ENCODE data around the gene HKDC1.

The HKDC1 gene

GRCh38 chr10:69240455-69240854 is 20.3 kb downstream of the HKDC1 start:
- Histone ChIP-seq H3K4me3 (ENCODE audit: low read depth in 1 of 2, low read length in 2 of 2) (no peak overlapping the region), H3K9ac (ENCODE audit: low read depth in 1 of 2, low read length in 2 of 2) (no peak overlapping the region), H3K27ac (ENCODE audit: low read depth, low read length) (no peak overlapping the region), H3K27me3 (ENCODE audit: control insufficient read depth in 1 of 2, insufficient read depth in 2 of 2, low read length in 2 of 2) (no peaks in the 10 kb centered on the region), H3K4me1 (ENCODE audit: control insufficient read depth in 1 of 2, insufficient read depth in 2 of 2, low read length in 2 of 2) (peaks cover 0 to 4% of the 10 kb centered on the region in 2 donors), H3K9me3 (ENCODE audit: control insufficient read depth in 1 of 2, low read length in 2 of 2) (no peaks in the 10 kb centered on the region), H3K36me3 (ENCODE audit: control insufficient read depth in 1 of 2, insufficient read depth in 2 of 2, low read length in 2 of 2) (peaks cover 14 to 48% of the 10 kb centered on the region in 2 donors)

- peaks cover 0 to 4% of the 10 kb centered on the region in 2 donors for H3K4me1 ChIP-seq (ENCODE audit: control insufficient read depth in 1 of 2, insufficient read depth in 2 of 2, low read length in 2 of 2)
- peaks cover 14 to 54% of the 10 kb centered on the region in 2 donors for H3K36me3 ChIP-seq (ENCODE audit: control insufficient read depth in 1 of 2, insufficient read depth in 2 of 2, low read length in 2 of 2)
- H3K9ac ChIP-seq (ENCODE audit: low read depth in 1 of 2, low read length in 2 of 2): no peak overlapping the region
- no peaks in the 10 kb centered on the region for H3K9me3 ChIP-seq (ENCODE audit: control insufficient read depth in 1 of 2, low read length in 2 of 2)
- H3K27ac ChIP-seq (ENCODE audit: low read depth, low read length): no peak overlapping the region
- H3K27me3 ChIP-seq (ENCODE audit: control insufficient read depth in 1 of 2, insufficient read depth in 2 of 2, low read length in 2 of 2): no peaks in the 10 kb centered on the region
- no peak overlapping the region for H3K4me3 ChIP-seq (ENCODE audit: low read depth in 1 of 2, low read length in 2 of 2)
Measured at GRCh38 chr10:69241575-69241974, 21.4 kb downstream of the HKDC1 start.

GRCh38 chr10:69242040-69242851 is 22.1 kb downstream of the HKDC1 start:
- H3K9me3 ChIP-seq (ENCODE audit: control insufficient read depth in 1 of 2, low read length in 2 of 2): no peaks in the 10 kb centered on the region
- no peaks in the 10 kb centered on the region for H3K27me3 ChIP-seq (ENCODE audit: control insufficient read depth in 1 of 2, insufficient read depth in 2 of 2, low read length in 2 of 2)
- peaks cover 14 to 60% of the 10 kb centered on the region in 2 donors for H3K36me3 ChIP-seq (ENCODE audit: control insufficient read depth in 1 of 2, insufficient read depth in 2 of 2, low read length in 2 of 2)
- H3K4me1 ChIP-seq (ENCODE audit: control insufficient read depth in 1 of 2, insufficient read depth in 2 of 2, low read length in 2 of 2): peaks cover 0 to 4% of the 10 kb centered on the region in 2 donors
- H3K27ac ChIP-seq (ENCODE audit: low read depth, low read length): no peak overlapping the region
- H3K4me3 ChIP-seq (ENCODE audit: low read depth in 1 of 2, low read length in 2 of 2): no peak overlapping the region
- H3K9ac ChIP-seq (ENCODE audit: low read depth in 1 of 2, low read length in 2 of 2): no peak overlapping the region

- Histone ChIP-seq H3K4me3 (ENCODE audit: low read depth in 1 of 2, low read length in 2 of 2) (no peak overlapping the region), H3K9me3 (ENCODE audit: control insufficient read depth in 1 of 2, low read length in 2 of 2) (no peaks in the 10 kb centered on the region), H3K9ac (ENCODE audit: low read depth in 1 of 2, low read length in 2 of 2) (no peak overlapping the region), H3K27ac (ENCODE audit: low read depth, low read length) (no peak overlapping the region), H3K36me3 (ENCODE audit: control insufficient read depth in 1 of 2, insufficient read depth in 2 of 2, low read length in 2 of 2) (peaks cover 14 to 66% of the 10 kb centered on the region in 2 donors), H3K4me1 (ENCODE audit: control insufficient read depth in 1 of 2, insufficient read depth in 2 of 2, low read length in 2 of 2) (peaks cover 0 to 2% of the 10 kb centered on the region in 2 donors), H3K27me3 (ENCODE audit: control insufficient read depth in 1 of 2, insufficient read depth in 2 of 2, low read length in 2 of 2) (no peaks in the 10 kb centered on the region)
Measured at GRCh38 chr10:69242852-69243212, 22.7 kb downstream of the HKDC1 start.

- Histone ChIP-seq H3K36me3 (ENCODE audit: control insufficient read depth in 1 of 2, insufficient read depth in 2 of 2, low read length in 2 of 2) (peaks cover 12 to 73% of the 10 kb centered on the region in 2 donors), H3K27ac (ENCODE audit: low read depth, low read length) (no peak overlapping the region)
Measured at GRCh38 chr10:69243817-69244216, 23.7 kb downstream of the HKDC1 start.

GRCh38 chr10:69246036-69246435 is 25.9 kb downstream of the HKDC1 start:
- Histone ChIP-seq H3K27me3 (ENCODE audit: control insufficient read depth in 1 of 2, insufficient read depth in 2 of 2, low read length in 2 of 2) (no peaks in the 10 kb centered on the region), H3K36me3 (ENCODE audit: control insufficient read depth in 1 of 2, insufficient read depth in 2 of 2, low read length in 2 of 2) (peaks cover 6 to 67% of the 10 kb centered on the region in 2 donors), H3K9me3 (ENCODE audit: control insufficient read depth in 1 of 2, low read length in 2 of 2) (no peaks in the 10 kb centered on the region), H3K9ac (ENCODE audit: low read depth in 1 of 2, low read length in 2 of 2) (no peak overlapping the region), H3K27ac (ENCODE audit: low read depth, low read length) (no peak overlapping the region), H3K4me3 (ENCODE audit: low read depth in 1 of 2, low read length in 2 of 2) (no peak overlapping the region), H3K4me1 (ENCODE audit: control insufficient read depth in 1 of 2, insufficient read depth in 2 of 2, low read length in 2 of 2) (no peaks in the 10 kb centered on the region)

More at GRCh38 chr10:69243817-69244216, 23.7 kb downstream of the HKDC1 start:
- no peak overlapping the region for H3K9ac ChIP-seq (ENCODE audit: low read depth in 1 of 2, low read length in 2 of 2)
- H3K9me3 ChIP-seq (ENCODE audit: control insufficient read depth in 1 of 2, low read length in 2 of 2): no peaks in the 10 kb centered on the region
- no peak overlapping the region for H3K4me3 ChIP-seq (ENCODE audit: low read depth in 1 of 2, low read length in 2 of 2)
- H3K27me3 ChIP-seq (ENCODE audit: control insufficient read depth in 1 of 2, insufficient read depth in 2 of 2, low read length in 2 of 2): no peaks in the 10 kb centered on the region
- H3K4me1 ChIP-seq (ENCODE audit: control insufficient read depth in 1 of 2, insufficient read depth in 2 of 2, low read length in 2 of 2): no peaks in the 10 kb centered on the region

GRCh38 chr10:69246581-69247312 is 26.6 kb downstream of the HKDC1 start:
- Histone ChIP-seq H3K9me3 (ENCODE audit: control insufficient read depth in 1 of 2, low read length in 2 of 2) (no peaks in the 10 kb centered on the region), H3K27ac (ENCODE audit: low read depth, low read length) (no peak overlapping the region), H3K27me3 (ENCODE audit: control insufficient read depth in 1 of 2, insufficient read depth in 2 of 2, low read length in 2 of 2) (no peaks in the 10 kb centered on the region), H3K4me1 (ENCODE audit: control insufficient read depth in 1 of 2, insufficient read depth in 2 of 2, low read length in 2 of 2) (no peaks in the 10 kb centered on the region), H3K4me3 (ENCODE audit: low read depth in 1 of 2, low read length in 2 of 2) (no peak overlapping the region), H3K9ac (ENCODE audit: low read depth in 1 of 2, low read length in 2 of 2) (no peak overlapping the region), H3K36me3 (ENCODE audit: control insufficient read depth in 1 of 2, insufficient read depth in 2 of 2, low read length in 2 of 2) (peaks cover 6 to 62% of the 10 kb centered on the region in 2 donors)

GRCh38 chr10:69247313-69247710 is 27.2 kb downstream of the HKDC1 start:
- H3K36me3 ChIP-seq (ENCODE audit: control insufficient read depth in 1 of 2, insufficient read depth in 2 of 2, low read length in 2 of 2): peaks cover 6 to 61% of the 10 kb centered on the region in 2 donors
- H3K27me3 ChIP-seq (ENCODE audit: control insufficient read depth in 1 of 2, insufficient read depth in 2 of 2, low read length in 2 of 2): no peaks in the 10 kb centered on the region
- no peaks in the 10 kb centered on the region for H3K4me1 ChIP-seq (ENCODE audit: control insufficient read depth in 1 of 2, insufficient read depth in 2 of 2, low read length in 2 of 2)
- H3K9me3 ChIP-seq (ENCODE audit: control insufficient read depth in 1 of 2, low read length in 2 of 2): no peaks in the 10 kb centered on the region
- H3K4me3 ChIP-seq (ENCODE audit: low read depth in 1 of 2, low read length in 2 of 2): no peak overlapping the region
- H3K9ac ChIP-seq (ENCODE audit: low read depth in 1 of 2, low read length in 2 of 2): no peak overlapping the region
- H3K27ac ChIP-seq (ENCODE audit: low read depth, low read length): no peak overlapping the region

GRCh38 chr10:69248117-69248730 is 28.1 kb downstream of the HKDC1 start:
- Histone ChIP-seq H3K4me3 (ENCODE audit: low read depth in 1 of 2, low read length in 2 of 2) (no peak overlapping the region), H3K27ac (ENCODE audit: low read depth, low read length) (no peak overlapping the region), H3K36me3 (ENCODE audit: control insufficient read depth in 1 of 2, insufficient read depth in 2 of 2, low read length in 2 of 2) (peaks cover 6 to 63% of the 10 kb centered on the region in 2 donors), H3K27me3 (ENCODE audit: control insufficient read depth in 1 of 2, insufficient read depth in 2 of 2, low read length in 2 of 2) (no peaks in the 10 kb centered on the region), H3K4me1 (ENCODE audit: control insufficient read depth in 1 of 2, insufficient read depth in 2 of 2, low read length in 2 of 2) (no peaks in the 10 kb centered on the region), H3K9ac (ENCODE audit: low read depth in 1 of 2, low read length in 2 of 2) (no peak overlapping the region), H3K9me3 (ENCODE audit: control insufficient read depth in 1 of 2, low read length in 2 of 2) (no peaks in the 10 kb centered on the region)

GRCh38 chr10:69250041-69250440 is 29.9 kb downstream of the HKDC1 start:
- H3K4me1 ChIP-seq (ENCODE audit: control insufficient read depth in 1 of 2, insufficient read depth in 2 of 2, low read length in 2 of 2): no peaks in the 10 kb centered on the region
- no peak overlapping the region for H3K9ac ChIP-seq (ENCODE audit: low read depth in 1 of 2, low read length in 2 of 2)
- H3K9me3 ChIP-seq (ENCODE audit: control insufficient read depth in 1 of 2, low read length in 2 of 2): no peaks in the 10 kb centered on the region
- H3K4me3 ChIP-seq (ENCODE audit: low read depth in 1 of 2, low read length in 2 of 2): no peak overlapping the region
- no peak overlapping the region for H3K27ac ChIP-seq (ENCODE audit: low read depth, low read length)
- no peaks in the 10 kb centered on the region for H3K27me3 ChIP-seq (ENCODE audit: control insufficient read depth in 1 of 2, insufficient read depth in 2 of 2, low read length in 2 of 2)
- H3K36me3 ChIP-seq (ENCODE audit: control insufficient read depth in 1 of 2, insufficient read depth in 2 of 2, low read length in 2 of 2): peaks cover 10 to 64% of the 10 kb centered on the region in 2 donors
